ENCODE results near the gene COA7. TPM values are rescaled to one million over a fixed set of nuclear protein-coding genes. Genes with fewer than 3 reads are reported as not detected.

Gene COA7
- total and polyA plus RNA-seq, 10 of the 15 experiments (the other 5 are each of a cell fraction or from before 2014, with no cell fraction given) = 7.5 to 20.2 (median 15.4) TPM

- 63% methylated on average over 4 of the region's 4 CpGs for WGBS (ENCODE audit: insufficient coverage, insufficient replicate concordance, low lambda C conversion rate, missing lambda C conversion rate)
- DNase-seq (ENCODE audit: low read depth, low spot score) = no peak
- ChIA-PET SMC1A (ENCODE audit: uncharacterized antibody, unreplicated experiment) (interaction anchor here (1.1 kb wide), 1 partner anchor 13 kb away, joined by 3 read pairs; the partner anchor contains the start of gene ZYG11B), CTCF (interaction anchor here (0.6 to 2.2 kb wide), 7 partner anchors 10 to 208 kb away, joined by 3 to 6 read pairs (median 3); partner anchors contain the start of gene ECHDC2), RAD21 (ENCODE audit: unreplicated experiment) (no interaction called here), POLR2A (no interaction called here)
- Histone ChIP-seq H3K36me3 (ENCODE audit: control insufficient read depth in 2 of 2, insufficient read depth in 2 of 2, low read length in 1 of 2) (no peaks in the 10 kb centered on the region), H3K27ac (ENCODE audit: control insufficient read depth, insufficient read depth) (no peak overlapping the region), H3K4me1 (ENCODE audit: control insufficient read depth, insufficient read depth, low read length) (no peaks in the 10 kb centered on the region), H3K9me3 (replicated peaks; ENCODE audit: control insufficient read depth, insufficient read depth, low read length) (no peaks in the 10 kb centered on the region), H3K79me2 (ENCODE audit: control insufficient read depth, insufficient read depth, low read length) (no peaks in the 10 kb centered on the region), H3K27me3 (replicated peaks in 1 of 2; ENCODE audit: control insufficient read depth in 2 of 2, insufficient read depth in 2 of 2, low read length in 1 of 2) (no peaks in the 10 kb centered on the region), H4K20me1 (ENCODE audit: control insufficient read depth, insufficient read depth) (no peaks in the 10 kb centered on the region), H3K4me2 (ENCODE audit: control insufficient read depth, insufficient read depth) (no peak overlapping the region), H3K9ac (ENCODE audit: control insufficient read depth, insufficient read depth, low read length) (no peak overlapping the region), H2AFZ (ENCODE audit: control insufficient read depth, low read depth, low read length) (no peak overlapping the region), H3K4me3 (no peak overlapping the region)
- in situ Hi-C loops (cut with MboI) (no loop called here), intact Hi-C loops (cut with micrococcal nuclease; ENCODE audit: unreplicated experiment) (no loop called here)
- TF ChIP-seq IRF4 (IDR thresholded peaks at IDR 0.05; ENCODE audit: low read depth, low read length) = no peak
- ATAC-seq = no peak
- FAIRE-seq = no peak
- no TSS peak for BruUV-seq (replicated peaks)
Measured at GRCh38 chr1:52713590-52713989, 15.4 kb upstream of the COA7 start.

GRCh38 chr1:52709016-52709415, 10.9 kb upstream of the COA7 start:
- in situ Hi-C loops (cut with MboI) = no loop called here
- Histone ChIP-seq H3K9ac (ENCODE audit: control insufficient read depth, insufficient read depth, low read length) (no peak overlapping the region), H3K27ac (ENCODE audit: control insufficient read depth, insufficient read depth) (no peak overlapping the region), H3K4me2 (ENCODE audit: control insufficient read depth, insufficient read depth) (no peak overlapping the region), H2AFZ (ENCODE audit: control insufficient read depth, low read depth, low read length) (no peak overlapping the region), H4K20me1 (ENCODE audit: control insufficient read depth, insufficient read depth) (no peaks in the 10 kb centered on the region), H3K36me3 (ENCODE audit: control insufficient read depth in 2 of 2, insufficient read depth in 2 of 2, low read length in 1 of 2) (no peaks in the 10 kb centered on the region), H3K4me1 (ENCODE audit: control insufficient read depth, insufficient read depth, low read length) (no peaks in the 10 kb centered on the region), H3K79me2 (ENCODE audit: control insufficient read depth, insufficient read depth, low read length) (no peaks in the 10 kb centered on the region), H3K27me3 (replicated peaks in 1 of 2; ENCODE audit: control insufficient read depth in 2 of 2, insufficient read depth in 2 of 2, low read length in 1 of 2) (no peaks in the 10 kb centered on the region), H3K9me3 (replicated peaks; ENCODE audit: control insufficient read depth, insufficient read depth, low read length) (no peaks in the 10 kb centered on the region), H3K4me3 (no peak overlapping the region)
- intact Hi-C loops (cut with micrococcal nuclease; ENCODE audit: unreplicated experiment) = no loop called here
- FAIRE-seq = no peak
- ChIA-PET CTCF (interaction anchor here (0.6 kb wide), 1 partner anchor 786 kb away, joined by 3 read pairs; no protein-coding TSS in a partner anchor), SMC1A (ENCODE audit: uncharacterized antibody, unreplicated experiment) (no interaction called here), POLR2A (no interaction called here), RAD21 (ENCODE audit: unreplicated experiment) (no interaction called here)
- BruUV-seq (replicated peaks) = no TSS peak
- DNase-seq (ENCODE audit: low read depth, low spot score) = no peak
- ATAC-seq = no peak
- WGBS (ENCODE audit: insufficient coverage, insufficient replicate concordance, low lambda C conversion rate, missing lambda C conversion rate) = 33% methylated on average over 6 of the region's 6 CpGs
- TF ChIP-seq MTA2 (IDR thresholded peaks at IDR 0.05; ENCODE audit: low read depth) (no peak), TARDBP (IDR thresholded peaks at IDR 0.05; ENCODE audit: borderline replicate concordance) (no peak), NR2C1 (IDR thresholded peaks at IDR 0.05) (no peak), STAT3 (IDR thresholded peaks at IDR 0.05; ENCODE audit: low read depth, low read length) (no peak), REST (IDR thresholded peaks at IDR 0.05; ENCODE audit: low read depth, low read length) (no peak), JUND (IDR thresholded peaks at IDR 0.05; ENCODE audit: low read depth, low read length) (no peak), CREB1 (IDR thresholded peaks at IDR 0.05; ENCODE audit: low read depth) (no peak), EP300 (IDR thresholded peaks at IDR 0.05; ENCODE audit: borderline replicate concordance in 1 of 2, control insufficient read depth in 1 of 2, low read depth in 2 of 2, low read length in 2 of 2) (no peak), HDAC6 (IDR thresholded peaks at IDR 0.05; ENCODE audit: unreplicated experiment) (no peak), NBN (IDR thresholded peaks at IDR 0.05) (no peak), CBX5 (IDR thresholded peaks at IDR 0.05; ENCODE audit: low read depth) (no peak), IRF5 (IDR thresholded peaks at IDR 0.05; ENCODE audit: borderline replicate concordance) (no peak)
